Omental fat pad (tissue), 4 donors: ENCODE measurements around the gene ITGAV. TPM values are rescaled to one million over a fixed set of nuclear protein-coding genes. Genes with fewer than 3 reads are reported as not detected.

Experiments
- ATAC-seq: fragments of 150-250 bp; one replicate; pipeline ENCODE4 v1.9.1; 2016; ENCODE audit warnings: mild to moderate bottlenecking, moderate library complexity; ENCODE audit not compliant: low FRiP score
- DNase-seq: peaks from one replicate; pipeline ENCODE4 v3.0.0-alpha.2; 2019; ENCODE audit warnings: low spot score
- CTCF ChIP-seq, 3 donors: fragments of 450-650 bp; IDR thresholded peaks; one replicate each; pipeline ENCODE4 v1.5.1; 2016 to 2017; ENCODE audit warnings: antibody characterized with exemption in 3 of 3, mild to moderate bottlenecking in 3 of 3, moderate library complexity in 2 of 3
- total RNA-seq, 4 donors: library from RNA; depleted of rRNA; stranded (reverse); fragments of >200 nt; gene quantifications; one replicate each; pipeline ENCODE4 v1.1.0, GENCODE V29; 2016

The ITGAV gene
- total RNA-seq, 4 donors from 2014 or later: 81.3 to 155 (median 111) TPM

- TF ChIP-seq CTCF (IDR thresholded peaks at IDR 0.05): no peak
- DNase-seq (no peak), ATAC-seq (no peak)
These were observed 106.4 kb downstream of the ITGAV start for GRCh38 chr2:186696290-186696689.

- no peak for TF ChIP-seq CTCF (IDR thresholded peaks at IDR 0.05)
- DNase-seq: no peak
- no peak for ATAC-seq
These were observed 106.9 kb downstream of the ITGAV start for GRCh38 chr2:186696804-186697203.

- TF ChIP-seq CTCF (IDR thresholded peaks at IDR 0.05): no peak
- ATAC-seq (no peak), DNase-seq (no peak)
These were observed 107.7 kb downstream of the ITGAV start for GRCh38 chr2:186697536-186697935.

- TF ChIP-seq CTCF (IDR thresholded peaks at IDR 0.05): no peak
- no peak for ATAC-seq
- no peak for DNase-seq
These were observed 109.9 kb downstream of the ITGAV start for GRCh38 chr2:186699742-186700141.

- DNase-seq (no peak), ATAC-seq (no peak)
- no peak for TF ChIP-seq CTCF (IDR thresholded peaks at IDR 0.05)
These were observed 112.2 kb downstream of the ITGAV start for GRCh38 chr2:186702006-186702405.

- no peak for DNase-seq
- no peak for ATAC-seq
- TF ChIP-seq CTCF (IDR thresholded peaks at IDR 0.05): no peak
These were observed 112.6 kb downstream of the ITGAV start for GRCh38 chr2:186702501-186702900.

- no peak for TF ChIP-seq CTCF (IDR thresholded peaks at IDR 0.05)
- DNase-seq (no peak), ATAC-seq (no peak)
These were observed 115.0 kb downstream of the ITGAV start for GRCh38 chr2:186704897-186705296.
